GM12892 (cell line): ENCODE results near the gene CCDC33.

Experiments
- DNase-seq: peaks from one replicate; pipeline ENCODE4 v3.0.0; 2011; ENCODE audit not compliant: insufficient read length
- FAIRE-seq: peaks from 2 replicates; lab custom pipeline; 2011; peaks lifted over from hg19 to GRCh38; lab: Jason Lieb, UNC
- POLR2A ChIP-seq: IDR thresholded peaks from 2 replicates; pipeline ENCODE4 v1.6.1; 2011; ENCODE audit warnings: low read depth, low read length, control low read depth
- POLR2AphosphoS5 ChIP-seq: IDR thresholded peaks from 2 replicates; pipeline ENCODE4 v1.6.1; 2011; ENCODE audit warnings: low read depth, low read length, control low read depth
- TAF1 ChIP-seq: IDR thresholded peaks from 2 replicates; pipeline ENCODE4 v1.6.1; 2011; ENCODE audit warnings: low read depth, mild to moderate bottlenecking, control low read depth, low read length, borderline replicate concordance

CCDC33 gene

DNA sequence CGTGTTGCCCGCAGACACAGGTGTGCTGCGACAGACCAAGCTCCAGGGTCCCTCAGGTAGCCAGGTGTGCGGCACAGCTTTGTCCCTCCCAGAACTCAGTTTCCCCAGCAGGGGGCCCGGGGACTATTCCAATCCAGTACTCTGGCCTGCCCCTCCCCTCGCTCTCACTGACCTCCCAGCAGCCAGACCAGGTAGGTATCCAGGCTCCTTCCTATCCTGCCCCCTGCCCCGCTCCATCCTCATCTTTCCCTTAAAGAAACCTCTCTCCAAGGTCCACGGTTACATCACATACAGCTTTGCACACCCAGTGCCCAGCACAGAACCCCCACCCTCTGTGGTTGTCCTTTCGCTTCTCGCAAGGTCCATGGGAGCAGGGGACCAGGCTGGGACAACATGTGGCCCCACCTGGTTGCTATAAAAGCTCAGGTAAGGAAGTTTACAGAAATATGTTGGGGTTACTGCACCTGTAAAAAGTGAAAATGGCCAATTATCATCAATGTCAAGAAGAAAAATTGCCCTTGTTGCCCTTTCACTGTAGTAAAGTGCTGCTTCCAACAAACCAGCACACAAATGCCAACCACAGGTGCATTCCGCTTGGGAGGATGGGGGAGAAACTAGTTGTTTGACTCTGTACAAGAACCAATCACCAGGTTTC is 138.6 kb downstream of the CCDC33 start:
- DNase-seq (no peak), FAIRE-seq (no peak)
- no peak for TF ChIP-seq TAF1
- no peak for TF ChIP-seq POLR2AphosphoS5
- no peak for TF ChIP-seq POLR2A

DNA sequence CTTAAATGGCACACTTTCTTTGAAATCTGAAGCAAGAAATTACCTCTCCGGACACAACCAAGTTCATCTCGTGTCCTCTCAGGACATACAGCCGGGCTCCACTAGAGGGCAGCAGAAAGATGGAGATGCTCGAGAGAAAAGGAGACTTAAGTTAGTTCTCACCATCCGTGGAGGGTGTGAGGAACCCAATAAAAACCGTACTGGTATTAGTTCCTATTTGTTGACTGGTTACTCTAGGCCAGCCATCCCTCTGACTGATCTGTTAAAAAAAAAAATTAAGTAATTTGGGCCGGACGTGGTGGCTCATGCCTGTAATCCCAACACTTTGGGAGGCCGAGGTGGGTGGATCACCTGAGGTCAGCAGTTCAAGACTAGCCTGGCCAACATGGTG is 139.2 kb downstream of the CCDC33 start:
- FAIRE-seq = peak; percentile 91
- TF ChIP-seq TAF1 = no peak
- no peak for TF ChIP-seq POLR2A
- TF ChIP-seq POLR2AphosphoS5 = no peak
- DNase-seq = no peak

DNA sequence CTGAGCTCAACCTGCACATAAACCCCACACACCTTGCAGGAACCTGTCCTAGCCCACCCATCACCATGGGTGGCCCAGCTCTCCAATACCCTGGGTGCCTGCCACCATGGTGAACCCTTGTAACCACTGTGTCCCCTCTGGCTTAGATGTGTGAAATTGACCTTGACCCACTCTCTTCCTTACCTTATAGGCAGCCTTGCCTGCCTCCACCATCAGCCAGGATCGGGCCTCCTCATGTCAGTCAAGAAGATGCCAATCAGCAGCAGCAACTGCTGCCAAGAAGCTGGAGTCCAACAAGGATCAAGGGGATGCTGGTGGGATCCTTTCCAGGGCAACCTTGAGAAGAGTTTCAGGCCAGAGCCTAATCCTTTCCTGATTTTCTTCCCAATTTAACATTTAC is 140.1 kb downstream of the CCDC33 start:
- DNase-seq (no peak), FAIRE-seq (no peak)
- TF ChIP-seq POLR2A (no peak), POLR2AphosphoS5 (no peak), TAF1 (no peak)

DNA sequence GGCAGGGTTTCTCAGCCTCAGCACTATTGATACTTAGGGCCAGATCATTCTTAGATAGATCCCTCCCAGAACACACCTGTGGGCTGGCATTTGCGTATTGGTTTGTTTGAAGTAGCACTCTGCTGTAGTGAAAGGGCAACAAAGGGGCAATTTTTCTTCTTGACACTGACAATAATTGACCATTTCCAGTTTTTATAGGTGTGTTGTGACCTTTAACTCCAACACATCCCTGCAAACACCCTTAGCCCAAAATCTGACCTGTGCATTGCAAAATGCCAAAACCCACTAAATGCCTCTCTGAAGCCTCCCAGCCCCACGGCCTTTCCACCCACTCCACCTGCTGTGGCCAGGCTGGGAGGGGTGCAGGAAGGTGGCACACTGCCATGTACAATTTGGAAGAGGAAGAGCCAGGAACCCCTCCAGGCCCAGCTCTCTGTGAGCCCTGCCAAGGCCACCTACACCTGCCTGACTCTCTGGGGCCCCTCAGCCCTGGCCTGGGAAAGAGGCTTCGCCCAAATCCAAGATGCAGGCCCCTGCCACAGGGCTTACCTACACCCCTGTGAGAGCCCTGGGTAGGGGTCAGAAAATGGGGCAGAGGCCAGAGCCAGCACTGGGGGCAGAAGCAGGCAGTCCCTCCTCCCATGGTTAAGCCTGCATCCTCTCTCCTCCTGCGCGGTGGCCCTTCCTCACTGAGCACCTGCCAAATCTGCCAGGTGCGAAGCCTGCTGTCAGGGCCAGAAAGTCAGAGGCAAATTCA is 140.9 kb downstream of the CCDC33 start:
- DNase-seq = no peak
- TF ChIP-seq POLR2AphosphoS5 (no peak), TAF1 (no peak), POLR2A (no peak)
- no peak for FAIRE-seq

DNA sequence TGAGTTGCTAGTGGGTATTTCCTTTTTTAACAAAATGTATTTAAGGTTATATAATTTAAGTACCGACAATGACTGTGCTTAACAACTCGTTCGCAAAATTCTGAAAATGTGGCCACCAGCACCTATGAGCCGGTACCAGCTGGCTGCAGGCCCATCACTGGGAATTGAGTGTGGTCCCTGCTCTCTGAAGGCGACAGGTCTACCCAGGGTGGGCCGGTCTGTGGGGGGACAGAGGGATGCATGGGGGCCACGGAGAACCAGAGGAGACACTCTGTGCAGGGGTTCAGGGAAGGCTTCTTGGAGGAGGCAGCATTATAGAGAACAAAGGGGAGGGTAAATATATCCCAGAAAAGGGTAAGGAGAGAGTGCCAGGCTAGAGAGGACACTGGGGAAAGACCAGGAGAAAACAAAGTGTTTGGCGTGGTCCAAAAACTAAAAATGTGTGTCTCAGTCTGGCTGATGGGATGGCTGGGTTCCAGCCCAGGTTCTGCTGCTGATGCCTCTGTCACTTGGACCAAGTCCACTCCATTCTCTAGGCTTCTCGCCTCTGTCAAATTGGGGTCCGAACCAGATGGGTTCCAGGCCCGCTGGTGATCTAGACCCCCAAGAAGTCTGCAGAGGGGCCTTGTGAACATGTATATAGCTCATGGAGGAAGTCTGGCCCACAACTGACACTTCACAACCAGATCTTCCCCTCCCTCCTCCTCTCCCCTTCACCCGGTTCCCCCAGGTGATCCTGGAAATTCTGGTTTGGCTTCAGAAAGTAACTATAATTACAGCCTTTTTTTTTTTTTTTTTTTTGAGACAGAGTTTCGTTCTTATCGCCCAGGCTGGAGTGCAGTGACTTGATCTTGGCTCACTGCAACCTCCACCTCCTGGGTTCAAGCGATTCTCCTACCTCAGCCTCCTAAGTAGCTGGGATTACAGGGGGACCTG is 142.0 kb downstream of the CCDC33 start:
- FAIRE-seq (no peak), DNase-seq (no peak)
- TF ChIP-seq POLR2AphosphoS5 (no peak), TAF1 (no peak), POLR2A (no peak)

DNA sequence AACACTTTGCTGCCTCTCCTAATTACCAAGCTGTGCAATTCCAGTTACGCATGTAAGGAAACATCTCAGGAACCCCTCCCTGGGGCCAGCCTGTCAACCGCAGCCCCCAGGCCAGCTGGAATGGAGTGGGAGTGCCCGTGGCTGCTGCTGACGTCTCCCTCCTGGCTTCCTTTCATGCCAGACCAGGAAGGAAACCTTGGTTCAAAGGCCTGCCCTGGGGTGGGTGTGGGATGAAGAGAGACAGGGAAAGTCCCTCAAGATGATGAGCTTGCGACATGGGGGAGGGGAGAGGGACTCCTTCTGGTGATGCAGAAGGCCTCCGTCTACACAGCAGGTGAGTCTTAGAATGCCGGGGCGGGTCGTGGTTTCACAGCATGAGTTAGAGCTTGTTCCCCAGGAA is 142.7 kb downstream of the CCDC33 start:
- DNase-seq (no peak), FAIRE-seq (peak; percentile 30)
- TF ChIP-seq POLR2A (no peak), POLR2AphosphoS5 (no peak), TAF1 (no peak)

DNA sequence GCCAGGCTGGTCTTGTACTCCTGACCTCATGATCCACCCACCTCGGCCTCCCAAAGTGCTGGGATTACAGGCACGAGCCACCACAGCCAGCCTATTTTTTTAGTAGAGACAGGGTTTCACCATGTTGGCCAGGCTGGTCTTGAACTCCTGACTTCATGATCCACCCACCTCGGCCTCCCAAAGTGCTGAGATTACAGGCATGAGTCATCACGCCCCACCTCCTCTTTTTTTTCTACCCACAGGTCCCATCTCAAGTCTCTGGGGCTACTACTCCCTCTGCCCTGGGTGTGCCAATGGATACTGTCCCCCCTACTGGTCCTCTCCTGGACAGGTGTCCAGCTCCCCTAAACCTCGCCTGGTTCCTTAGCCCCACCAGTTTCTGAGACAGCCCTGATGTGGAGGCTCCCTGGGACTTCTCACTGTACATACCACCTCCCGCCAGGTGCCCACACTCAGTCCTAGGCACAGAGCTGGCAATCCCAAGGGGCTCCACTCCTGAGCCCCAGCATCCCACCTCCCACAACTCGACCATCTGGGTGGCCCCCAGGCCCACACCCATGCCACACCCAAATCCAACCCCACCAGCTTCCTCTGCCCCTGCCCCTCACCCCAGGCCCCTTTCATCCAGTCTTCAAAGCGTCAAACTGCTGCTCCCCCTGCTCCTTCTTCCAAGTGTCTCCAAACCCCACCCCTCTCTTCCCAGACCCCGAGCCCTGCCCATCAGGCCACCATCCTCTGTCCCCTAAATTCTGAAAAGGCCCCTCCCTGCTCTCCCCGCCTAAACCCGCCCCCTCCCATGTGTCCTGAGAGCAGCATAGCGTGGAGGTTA is 144.4 kb downstream of the CCDC33 start:
- DNase-seq (no peak), FAIRE-seq (no peak)
- TF ChIP-seq POLR2A (no peak), TAF1 (no peak), POLR2AphosphoS5 (no peak)

DNA sequence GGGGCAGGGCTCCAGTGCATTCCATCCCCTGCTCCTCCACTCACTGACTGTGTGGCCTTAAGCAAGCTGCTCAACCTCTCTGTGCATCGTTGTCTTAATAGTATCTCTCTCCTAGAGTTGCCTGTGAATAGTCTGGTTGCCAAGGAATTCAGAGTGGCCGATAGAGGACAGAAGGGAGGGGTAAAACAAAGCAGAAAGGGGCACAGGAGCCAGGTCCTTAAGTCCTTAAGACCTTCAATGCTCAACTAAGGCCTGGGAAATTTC is 145.0 kb downstream of the CCDC33 start:
- DNase-seq (no peak), FAIRE-seq (no peak)
- TF ChIP-seq POLR2A (no peak), TAF1 (no peak), POLR2AphosphoS5 (no peak)

DNA sequence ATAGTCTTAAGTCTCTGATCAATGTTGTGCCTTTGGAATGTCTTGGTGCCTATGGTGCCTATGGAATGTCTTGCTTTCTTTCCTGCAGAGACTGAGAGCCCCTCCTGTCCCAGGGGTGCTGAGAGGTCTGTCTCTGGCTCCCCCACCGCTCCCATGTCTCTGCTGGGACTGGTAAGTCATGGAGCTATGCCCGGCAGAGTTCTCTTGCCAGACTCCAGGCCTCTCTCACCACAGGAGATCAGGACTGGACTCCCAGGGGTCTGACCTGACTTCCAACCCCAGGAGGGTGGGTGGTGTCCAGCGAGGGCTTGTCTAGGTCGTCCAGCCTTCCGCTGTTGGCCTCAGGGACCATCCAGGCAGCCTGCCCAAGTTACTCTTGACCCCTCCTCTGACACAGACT is 145.4 kb downstream of the CCDC33 start:
- FAIRE-seq = no peak
- DNase-seq = no peak
- TF ChIP-seq TAF1 = no peak
- TF ChIP-seq POLR2A = no peak
- TF ChIP-seq POLR2AphosphoS5 = no peak

DNA sequence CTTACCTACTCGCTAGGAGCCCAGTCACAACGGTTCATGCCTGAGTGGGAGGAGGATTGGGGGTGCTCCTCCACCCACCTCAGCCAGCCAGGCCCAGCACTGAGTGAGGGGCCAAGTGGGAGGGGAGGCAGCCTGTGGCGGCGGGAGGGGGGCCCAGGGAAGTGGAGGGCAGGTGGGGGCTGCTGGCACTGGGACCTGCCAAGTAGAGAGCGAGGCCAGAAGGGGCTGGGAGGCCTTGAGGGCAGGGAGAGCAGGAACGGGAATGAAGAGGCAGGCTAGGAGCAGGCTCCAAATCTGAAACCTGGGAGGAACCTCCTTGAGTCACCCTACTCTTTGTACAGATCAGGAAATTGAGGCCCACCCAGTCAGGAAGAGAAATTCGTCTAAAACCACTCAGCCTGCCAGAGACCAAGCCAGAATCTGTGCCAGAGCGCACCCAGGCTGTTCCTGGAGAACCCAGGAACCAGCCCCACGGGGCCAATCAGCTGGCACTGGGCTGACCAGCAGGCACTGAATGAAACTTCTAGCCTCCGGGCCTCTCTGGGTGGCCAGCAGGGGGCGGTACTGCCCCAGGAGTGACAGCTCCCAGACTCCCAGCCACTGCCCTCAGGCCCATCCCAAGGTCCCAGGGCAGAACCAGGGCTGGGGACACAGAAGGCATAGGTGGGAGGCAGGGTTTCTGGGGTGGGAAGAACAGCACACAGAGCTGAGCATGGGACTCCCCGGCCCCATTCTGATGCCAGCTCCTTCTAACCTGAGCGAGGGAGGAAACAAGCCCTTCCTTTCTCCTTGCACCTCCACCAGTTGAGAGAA is 146.1 kb downstream of the CCDC33 start:
- FAIRE-seq (peak; percentile 93), DNase-seq (peak; percentile 84)
- TF ChIP-seq POLR2A = no peak
- no peak for TF ChIP-seq POLR2AphosphoS5
- no peak for TF ChIP-seq TAF1

DNA sequence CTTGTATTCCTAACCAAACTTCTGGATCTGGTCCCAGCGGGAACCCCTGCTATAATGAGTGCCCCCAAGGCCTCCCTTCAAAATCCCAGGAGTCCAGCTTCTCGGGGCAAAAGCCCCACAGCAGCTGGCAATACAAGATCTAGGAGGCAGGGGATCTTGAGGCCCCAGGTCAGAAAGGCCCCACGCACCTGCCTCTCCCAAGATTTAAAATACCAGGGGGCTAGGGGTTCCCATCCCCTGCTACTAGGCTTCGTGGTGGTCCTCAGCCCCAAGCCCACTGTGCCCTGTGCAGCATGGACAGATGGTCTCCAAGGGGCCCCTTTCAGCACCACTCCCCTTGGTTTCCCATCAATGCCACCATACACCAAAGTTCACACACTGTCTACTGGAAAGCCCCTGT is 147.2 kb downstream of the CCDC33 start:
- no peak for FAIRE-seq
- TF ChIP-seq POLR2AphosphoS5 (no peak), TAF1 (no peak), POLR2A (no peak)
- DNase-seq = no peak
